A549 (cell line): ENCODE measurements around the gene HOMER1. TPM values are rescaled to one million over a fixed set of nuclear protein-coding genes. Genes with fewer than 3 reads are reported as not detected.
"Not testable (repeated sequence)": the region's sequence is repeated elsewhere in the genome, so short reads cannot be mapped to it uniquely, and the experiment has no call there.

ENCODE experiments used
- ATAC-seq, 2 experiments: fragments of 200-7000 bp in 1 of 2; fragments of >200 bp in 1 of 2; cut with Nextera tagmentation in 1 of 2; cut with Tn5 transposase in 1 of 2; 3 replicates each; pipeline versions ENCODE4 v1.8.0 to v1.9.1; 2018 to 2020; ENCODE audit warnings: mild to moderate bottlenecking in 1 of 2, moderate library complexity in 1 of 2
- CTCF ChIA-PET: fragments of 300-600 bp; sonication (Branson Sonifier 250); formaldehyde crosslinking; extraction: SDS; loops from one replicate; lab custom pipeline; 2021; ENCODE audit warnings: antibody characterized with exemption, inconsistent platforms; lab: Yijun Ruan, JAX
- POLR2A ChIA-PET: fragments of 350-600 bp; formaldehyde crosslinking; extraction: SDS; loops from one replicate; lab custom pipeline; 2021; ENCODE audit warnings: antibody characterized with exemption, inconsistent platforms; lab: Yijun Ruan, JAX
- DNase-seq, 2 experiments: peaks; one replicate each; pipeline versions ENCODE4 v3.0.0 to v3.0.0-alpha.2; 2011 to 2016; ENCODE audit warnings: low read depth in 1 of 2, low spot score in 1 of 2
- FAIRE-seq: peaks from 2 replicates; lab custom pipeline; 2011; peaks lifted over from hg19 to GRCh38; lab: Jason Lieb, UNC
- H3K27ac ChIP-seq, 2 experiments: fragments of >200 bp; sonication (Bioruptor Twin); formaldehyde crosslinking; 3 replicates each; pipeline ENCODE4 v1.5.1; 2016 to 2017
- H3K4me1 ChIP-seq: fragments of >200 bp; sonication (Bioruptor Twin); formaldehyde crosslinking; 3 replicates; pipeline ENCODE4 v1.6.1; 2016
- H3K4me2 ChIP-seq: fragments of >200 bp; sonication (Bioruptor Twin); formaldehyde crosslinking; 3 replicates; pipeline ENCODE4 v1.6.1; 2016
- H3K4me3 ChIP-seq: fragments of >200 bp; sonication (Bioruptor Twin); formaldehyde crosslinking; 3 replicates; pipeline ENCODE4 v1.5.1; 2016
- H3K9me3 ChIP-seq: fragments of >200 bp; sonication (Bioruptor Twin); formaldehyde crosslinking; 3 replicates; pipeline ENCODE4 v1.6.1; 2016
- BHLHE40 ChIP-seq: IDR thresholded peaks from 2 replicates; pipeline ENCODE4 v1.6.1; 2012; ENCODE audit warnings: low read depth, low read length, inconsistent platforms
- CHD2 ChIP-seq: fragments of 150-350 bp; IDR thresholded peaks from 2 replicates; pipeline ENCODE4 v1.6.1; 2014; ENCODE audit warnings: low read length; ENCODE audit not compliant: partially characterized antibody
- CHD4 ChIP-seq: fragments of 200-600 bp; sonication (generic); IDR thresholded peaks from 2 replicates; pipeline ENCODE4 v1.6.1; 2016; ENCODE audit warnings: antibody characterized with exemption, mild to moderate bottlenecking, borderline replicate concordance
- EHF ChIP-seq: fragments of 250-450 bp; sonication (Bioruptor Pico); IDR thresholded peaks from 2 replicates; pipeline ENCODE4 v1.5.0; 2020; ENCODE audit warnings: mild to moderate bottlenecking
- ESRRA ChIP-seq: fragments of 150-350 bp; IDR thresholded peaks from 2 replicates; pipeline ENCODE4 v1.6.1; 2014; ENCODE audit warnings: mild to moderate bottlenecking, low read length, borderline replicate concordance
- FOXS1 ChIP-seq: fragments of 250-450 bp; sonication (Bioruptor Pico); IDR thresholded peaks from 2 replicates; pipeline ENCODE4 v1.5.0; 2020; ENCODE audit warnings: mild to moderate bottlenecking, moderate library complexity
- HDAC2 ChIP-seq: fragments of 200-600 bp; sonication (generic); IDR thresholded peaks from 2 replicates; pipeline ENCODE4 v1.6.1; 2016
- HOXA7 ChIP-seq: fragments of 250-450 bp; sonication (Bioruptor Pico); IDR thresholded peaks from 2 replicates; pipeline ENCODE4 v1.5.0; 2020; ENCODE audit warnings: mild to moderate bottlenecking, moderate library complexity
- KDM1A ChIP-seq: fragments of 200-600 bp; sonication (generic); IDR thresholded peaks from 2 replicates; pipeline ENCODE4 v1.6.1; 2016; ENCODE audit warnings: low read depth, mild to moderate bottlenecking
- NFE2L2 ChIP-seq: fragments of 150-350 bp; conservative IDR thresholded peaks from 2 replicates; pipeline ENCODE4 v1.6.1; 2014; ENCODE audit warnings: low read length
- NPAS2 ChIP-seq: fragments of 250-450 bp; sonication (Bioruptor Pico); IDR thresholded peaks from 2 replicates; pipeline ENCODE4 v1.8.0; 2022; ENCODE audit warnings: mild to moderate bottlenecking, moderate library complexity, borderline replicate concordance
- PHF8 ChIP-seq: fragments of 200-600 bp; sonication (generic); IDR thresholded peaks from 2 replicates; pipeline ENCODE4 v1.6.1; 2016; ENCODE audit warnings: low read depth, mild to moderate bottlenecking, antibody characterized with exemption, moderate library complexity, borderline replicate concordance
- POLR2AphosphoS2 ChIP-seq: conservative IDR thresholded peaks from 2 replicates; pipeline ENCODE4 v1.6.1; 2012; ENCODE audit warnings: low read length, improper control_type of control experiment, inconsistent platforms
- RARB ChIP-seq: fragments of 250-450 bp; sonication (Bioruptor Pico); IDR thresholded peaks from 2 replicates; pipeline ENCODE4 v1.8.0; 2021; ENCODE audit warnings: mild to moderate bottlenecking, moderate library complexity
- RFX5 ChIP-seq: fragments of 450-650 bp; IDR thresholded peaks from 2 replicates; pipeline ENCODE4 v1.7.1; 2014; ENCODE audit warnings: antibody characterized with exemption, mild to moderate bottlenecking, moderate library complexity
- RNF2 ChIP-seq: fragments of 200-600 bp; sonication (generic); IDR thresholded peaks from 2 replicates; pipeline ENCODE4 v1.6.1; 2016; ENCODE audit warnings: low read depth, mild to moderate bottlenecking, antibody characterized with exemption, moderate library complexity, borderline replicate concordance
- SMC3 ChIP-seq: fragments of >200 bp; sonication (Bioruptor Twin); formaldehyde crosslinking; IDR thresholded peaks from 3 replicates; pipeline ENCODE4 v1.6.1; 2018; ENCODE audit warnings: inconsistent platforms
- SREBF2 ChIP-seq: fragments of 450-650 bp; IDR thresholded peaks from 2 replicates; pipeline ENCODE4 v1.6.1; 2014; ENCODE audit warnings: mild to moderate bottlenecking, moderate library complexity
- TFCP2L1 ChIP-seq: fragments of 250-450 bp; sonication (Bioruptor Pico); IDR thresholded peaks from 2 replicates; pipeline ENCODE4 v1.5.0; 2021; ENCODE audit warnings: mild to moderate bottlenecking
- WGBS: methylation state at CpG from one replicate; pipeline ENCODE4 v1.1.6; 2017; ENCODE audit errors: missing lambda C conversion rate; 5-methylcytosine and 5-hydroxymethylcytosine counted together
- polyA plus RNA-seq, 4 experiments: library from polyadenylated mRNA; depleted of rRNA in 3 of 4; stranded (reverse); fragments of >200 nt; fragmentation: RNase III in 1 of 4; extraction: RNeasy Plus Mini Kit Qiagen cat#74134 plus additional on column Dnase treatment in 1 of 4; gene quantifications; 2 replicates in 3 of 4; 3 replicates in 1 of 4; pipeline ENCODE4 v1.2.3, GENCODE V29; 2011 to 2017
- TF ChIP-seq, protein P1 (sequence below): fragments of >200 bp; sonication (Bioruptor Twin); formaldehyde crosslinking; IDR thresholded peaks from 3 replicates; pipeline ENCODE4 v1.6.1; 2016
- TF ChIP-seq, protein P2 (sequence below): fragments of 450-650 bp; IDR thresholded peaks from 2 replicates; pipeline ENCODE4 v1.6.1; 2014; ENCODE audit warnings: antibody characterized with exemption
- TF ChIP-seq, protein P3 (sequence below): IDR thresholded peaks from 2 replicates; pipeline ENCODE4 v1.6.1; 2012

Gene HOMER1
- polyA plus RNA-seq, 2 of the 4 experiments (the other 2 are of a cell fraction), result 6.0 to 9.3 TPM

- TF ChIP-seq, protein P1, sequence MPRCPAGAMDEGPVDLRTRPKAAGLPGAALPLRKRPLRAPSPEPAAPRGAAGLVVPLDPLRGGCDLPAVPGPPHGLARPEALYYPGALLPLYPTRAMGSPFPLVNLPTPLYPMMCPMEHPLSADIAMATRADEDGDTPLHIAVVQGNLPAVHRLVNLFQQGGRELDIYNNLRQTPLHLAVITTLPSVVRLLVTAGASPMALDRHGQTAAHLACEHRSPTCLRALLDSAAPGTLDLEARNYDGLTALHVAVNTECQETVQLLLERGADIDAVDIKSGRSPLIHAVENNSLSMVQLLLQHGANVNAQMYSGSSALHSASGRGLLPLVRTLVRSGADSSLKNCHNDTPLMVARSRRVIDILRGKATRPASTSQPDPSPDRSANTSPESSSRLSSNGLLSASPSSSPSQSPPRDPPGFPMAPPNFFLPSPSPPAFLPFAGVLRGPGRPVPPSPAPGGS, result no peak
- TF ChIP-seq NFE2L2, result no peak
Measured at GRCh38 chr5:79386679-79387078, 127.3 kb downstream of the HOMER1 start (continued).

- POLR2A ChIA-PET, H3K4me1 ChIP-seq, CTCF ChIA-PET, H3K27ac ChIP-seq, ATAC-seq, H3K4me2 ChIP-seq, DNase-seq, FAIRE-seq, H3K4me3 ChIP-seq: not testable (repeated sequence)
- H3K9me3 ChIP-seq, result peaks cover 15% of the 10 kb centered on the region; the same call in 2 of the 3 replicates
Measured at GRCh38 chr5:79385126-79385525, 128.8 kb downstream of the HOMER1 start.

- DNase-seq (no peak), FAIRE-seq (no peak), ATAC-seq (no peak)
- no peaks in the 10 kb centered on the region for H3K4me1 ChIP-seq
- ChIA-PET POLR2A (no interaction called here), CTCF (interaction anchor here (0.6 kb wide), 1 partner anchor 1549 kb away, joined by 3 read pairs; no protein-coding TSS in a partner anchor)
- no peak overlapping the region for H3K27ac ChIP-seq
- TF ChIP-seq ESRRA (no peak), HOXA7 (CRISPR knock-in tag) (no peak), NPAS2 (CRISPR knock-in tag) (no peak), EHF (CRISPR knock-in tag) (no peak), FOXS1 (no peak), CHD2 (no peak), CHD4 (no peak), PHF8 (no peak), RNF2 (no peak), KDM1A (no peak)
- TF ChIP-seq, protein P2, sequence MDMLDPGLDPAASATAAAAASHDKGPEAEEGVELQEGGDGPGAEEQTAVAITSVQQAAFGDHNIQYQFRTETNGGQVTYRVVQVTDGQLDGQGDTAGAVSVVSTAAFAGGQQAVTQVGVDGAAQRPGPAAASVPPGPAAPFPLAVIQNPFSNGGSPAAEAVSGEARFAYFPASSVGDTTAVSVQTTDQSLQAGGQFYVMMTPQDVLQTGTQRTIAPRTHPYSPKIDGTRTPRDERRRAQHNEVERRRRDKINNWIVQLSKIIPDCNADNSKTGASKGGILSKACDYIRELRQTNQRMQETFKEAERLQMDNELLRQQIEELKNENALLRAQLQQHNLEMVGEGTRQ, result no peak
- TF ChIP-seq, protein P1, result no peak
- TF ChIP-seq, all 56 proteins: peak for 0
- Histone ChIP-seq H3K4me2 (no peak overlapping the region), H3K4me3 (no peak overlapping the region), H3K9me3 (peaks cover 15% of the 10 kb centered on the region; the same call in 2 of the 3 replicates)
Measured at GRCh38 chr5:79378510-79379186, 135.3 kb downstream of the HOMER1 start.

GRCh38 chr5:79357398-79357797, 156.5 kb downstream of the HOMER1 start:
- no peak for FAIRE-seq
- Histone ChIP-seq H3K27ac (no peak overlapping the region), H3K4me3 (no peak overlapping the region), H3K9me3 (no peaks in the 10 kb centered on the region), H3K4me1 (no peaks in the 10 kb centered on the region), H3K4me2 (no peak overlapping the region)
- CTCF ChIA-PET, result interaction anchor here (1.1 kb wide), 1 partner anchor 332 kb away, joined by 4 read pairs; no protein-coding TSS in a partner anchor
- WGBS, result 9% methylated on average over 1 of the region's 1 CpG
- POLR2A ChIA-PET, result no interaction called here
- no peak for ATAC-seq
- TF ChIP-seq, protein P3, sequence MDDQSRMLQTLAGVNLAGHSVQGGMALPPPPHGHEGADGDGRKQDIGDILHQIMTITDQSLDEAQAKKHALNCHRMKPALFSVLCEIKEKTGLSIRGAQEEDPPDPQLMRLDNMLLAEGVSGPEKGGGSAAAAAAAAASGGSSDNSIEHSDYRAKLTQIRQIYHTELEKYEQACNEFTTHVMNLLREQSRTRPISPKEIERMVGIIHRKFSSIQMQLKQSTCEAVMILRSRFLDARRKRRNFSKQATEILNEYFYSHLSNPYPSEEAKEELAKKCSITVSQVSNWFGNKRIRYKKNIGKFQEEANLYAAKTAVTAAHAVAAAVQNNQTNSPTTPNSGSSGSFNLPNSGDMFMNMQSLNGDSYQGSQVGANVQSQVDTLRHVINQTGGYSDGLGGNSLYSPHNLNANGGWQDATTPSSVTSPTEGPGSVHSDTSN, result no peak
- TF ChIP-seq RFX5 (no peak), BHLHE40 (no peak), POLR2AphosphoS2 (no peak), EHF (CRISPR knock-in tag) (no peak), SREBF2 (no peak), PHF8 (no peak), TFCP2L1 (no peak), RARB (CRISPR knock-in tag) (no peak), HDAC2 (no peak), SMC3 (no peak)
- no peak for DNase-seq
